ENCODE measurements around the gene APBB2. TPM values are rescaled to one million over a fixed set of nuclear protein-coding genes. Genes with fewer than 3 reads are reported as not detected.

The APBB2 gene
- total and polyA plus RNA-seq, 2 of the 4 experiments (the other 2 are of a cell fraction): 47.9 to 75.5 TPM

DNA sequence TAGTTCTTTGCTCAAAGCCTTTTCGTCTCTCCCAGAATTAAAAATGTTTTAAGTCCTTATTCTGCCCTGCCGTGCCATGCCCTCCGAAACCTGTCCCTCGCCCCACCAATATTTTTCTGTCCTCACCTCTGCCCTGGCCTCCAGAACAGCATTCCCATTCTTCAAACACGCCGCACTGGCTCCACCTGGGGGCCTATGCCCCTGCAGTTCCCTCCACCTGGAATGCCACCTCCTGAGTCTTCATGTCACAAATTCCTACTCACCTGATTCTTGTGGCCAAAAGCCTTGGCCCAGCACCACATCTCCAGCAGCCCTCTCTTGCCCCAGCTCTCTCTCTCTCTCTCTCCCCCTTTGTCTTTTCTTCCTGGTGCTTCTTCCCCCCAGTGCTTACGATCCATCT lies 91.6 kb downstream of the APBB2 start:
- Histone ChIP-seq H3K4me3 (ENCODE audit: insufficient read depth, low read depth, low read length) (no peak overlapping the region), H3K56ac (ENCODE audit: extremely low read depth, insufficient read depth, low read length) (no peak overlapping the region), H3K23ac (ENCODE audit: low read depth, low read length) (no peak overlapping the region), H2BK15ac (ENCODE audit: low read depth, low read length) (no peak overlapping the region), H3K9me1 (ENCODE audit: insufficient read depth, low read length) (peaks cover 7% of the 10 kb centered on the region), H3K4me1 (ENCODE audit: control insufficient read depth, insufficient read depth, low read length) (peaks cover 11% of the 10 kb centered on the region), H2BK5ac (ENCODE audit: low read depth, low read length, poor library complexity, severe bottlenecking) (no peak overlapping the region), H2BK120ac (ENCODE audit: low read depth, low read length) (no peak overlapping the region), H2BK20ac (ENCODE audit: low read depth, low read length) (no peak overlapping the region), H2AK9ac (replicated peaks; ENCODE audit: low read depth, low read length, poor library complexity) (no peak overlapping the region), H2AK5ac (ENCODE audit: low read depth, low read length) (no peak overlapping the region), H4K5ac (ENCODE audit: low read depth, low read length) (no peak overlapping the region), H3K79me1 (ENCODE audit: low read depth in 1 of 2, low read length in 2 of 2) (peaks cover 19 to 47% of the 10 kb centered on the region in 2 experiments; a peak in 3 of 4 replicates), H3K27me3 (ENCODE audit: control insufficient read depth, insufficient read depth, low read length) (no peaks in the 10 kb centered on the region), H2AFZ (replicated peaks; ENCODE audit: low read length, poor library complexity) (no peak overlapping the region), H3K9ac (ENCODE audit: low read depth, low read length) (no peak overlapping the region), H3K18ac (ENCODE audit: low read depth, low read length) (no peak overlapping the region), H3K9me3 (ENCODE audit: control insufficient read depth, insufficient read depth, low read length) (no peaks in the 10 kb centered on the region), H4K8ac (ENCODE audit: low read depth in 2 of 2, low read length in 2 of 2) (no peak overlapping the region), H4K91ac (ENCODE audit: insufficient read depth, low read depth, low read length) (no peak overlapping the region), H3K14ac (replicated peaks; ENCODE audit: low read depth, low read length) (no peak overlapping the region), H3K36me3 (ENCODE audit: control insufficient read depth, insufficient read depth, low read length) (no peaks in the 10 kb centered on the region; the same call in none of the 2 replicates), H3K4ac (ENCODE audit: low read depth, low read length) (no peak overlapping the region), H3K4me2 (ENCODE audit: low read depth, low read length) (no peak overlapping the region), H4K20me1 (ENCODE audit: insufficient read depth, low read length) (no peaks in the 10 kb centered on the region; the same call in 1 of the 2 replicates), H3K27ac (ENCODE audit: insufficient read depth, low read length) (no peak overlapping the region)
- dilution Hi-C loops (cut with HindIII; ENCODE audit: low sequenced_read_pairs, unreplicated experiment): no loop called here
- no TSS peak for BruUV-seq (replicated peaks)
- no peak for ATAC-seq (ENCODE audit: low read depth)
- CTCF ChIA-PET: no interaction called here
- in situ Hi-C loops (cut with MboI; ENCODE audit: low sequenced_read_pairs): no loop called here
- TF ChIP-seq FOS (IDR thresholded peaks at IDR 0.05; ENCODE audit: low read depth, low read length): no peak
- no peak for TF ChIP-seq RCOR1 (IDR thresholded peaks at IDR 0.05; ENCODE audit: insufficient replicate concordance, low read length)
- no peak for TF ChIP-seq POLR2A (IDR thresholded peaks at IDR 0.05; ENCODE audit: low read depth, low read length)
- TF ChIP-seq RFX5 (IDR thresholded peaks at IDR 0.05; ENCODE audit: low read depth, low read length): no peak
- no peak for TF ChIP-seq CEBPB (IDR thresholded peaks at IDR 0.05; ENCODE audit: low read depth, low read length)
- intact Hi-C loops (cut with micrococcal nuclease): no loop called here
- POLR2A ChIA-PET (ENCODE audit: unreplicated experiment): no interaction called here
- DNase-seq: no peak
- WGBS, 2 experiments (ENCODE audit: extremely low coverage in 2 of 2, insufficient read length in 1 of 2): 94% methylated on average over 4 of the region's 7 CpGs; no CpG with 5 or more reads in 1 of the 2 experiments

Data from IMR-90 (cell line).